Measurements from ENCODE around the gene ADGRA3.

ADGRA3 gene

GRCh38 chr4:22496165-22496813, 19.6 kb downstream of the ADGRA3 start:
- TF ChIP-seq CTCF (IDR thresholded peaks at IDR 0.05; ENCODE audit: insufficient read depth, low read length, poor library complexity, severe bottlenecking) (no peak), EZH2phosphoT487 (conservative IDR thresholded peaks at IDR 0.05; ENCODE audit: low read length) (no peak)
- Histone ChIP-seq H3K9me3 (ENCODE audit: insufficient read depth, low read length) (no peaks in the 10 kb centered on the region), H3K36me3 (ENCODE audit: low read length) (no peaks in the 10 kb centered on the region), H3K4me3 (ENCODE audit: insufficient read depth, low read length, poor library complexity, severe bottlenecking) (no peak overlapping the region), H3F3A (ENCODE audit: insufficient read depth) (no peaks in the 10 kb centered on the region), H3K9ac (ENCODE audit: low read length) (no peak overlapping the region), H4K20me1 (ENCODE audit: low read depth, low read length) (no peaks in the 10 kb centered on the region), H3K27ac (ENCODE audit: low read depth, low read length) (no peak overlapping the region), H3K4me2 (ENCODE audit: low read depth, low read length, poor library complexity, severe bottlenecking) (no peak overlapping the region), H3K9me2 (replicated peaks; ENCODE audit: insufficient read depth, low read length) (no peaks in the 10 kb centered on the region), H3K79me2 (ENCODE audit: insufficient read depth, low read length) (no peaks in the 10 kb centered on the region), H2AFZ (ENCODE audit: low read depth, low read length, severe bottlenecking) (no peak overlapping the region), H3K27me3 (ENCODE audit: low read length) (no peaks in the 10 kb centered on the region)

- H3K9me3 ChIP-seq (ENCODE audit: insufficient read depth, low read length): no peaks in the 10 kb centered on the region
- no peaks in the 10 kb centered on the region for H3K79me2 ChIP-seq (ENCODE audit: insufficient read depth, low read length)
- H3K27me3 ChIP-seq (ENCODE audit: low read length): no peaks in the 10 kb centered on the region
- no peak overlapping the region for H3K9ac ChIP-seq (ENCODE audit: low read length)
- no peaks in the 10 kb centered on the region for H3K9me2 ChIP-seq (replicated peaks; ENCODE audit: insufficient read depth, low read length)
- H4K20me1 ChIP-seq (ENCODE audit: low read depth, low read length): no peaks in the 10 kb centered on the region
- no peaks in the 10 kb centered on the region for H3K36me3 ChIP-seq (ENCODE audit: low read length)
- TF ChIP-seq CTCF (IDR thresholded peaks at IDR 0.05; ENCODE audit: insufficient read depth, low read length, poor library complexity, severe bottlenecking) (no peak), EZH2phosphoT487 (conservative IDR thresholded peaks at IDR 0.05; ENCODE audit: low read length) (no peak)
- H3F3A ChIP-seq (ENCODE audit: insufficient read depth): no peaks in the 10 kb centered on the region
- no peak overlapping the region for H3K4me2 ChIP-seq (ENCODE audit: low read depth, low read length, poor library complexity, severe bottlenecking)
- no peak overlapping the region for H2AFZ ChIP-seq (ENCODE audit: low read depth, low read length, severe bottlenecking)
- H3K4me3 ChIP-seq (ENCODE audit: insufficient read depth, low read length, poor library complexity, severe bottlenecking): no peak overlapping the region
- no peak overlapping the region for H3K27ac ChIP-seq (ENCODE audit: low read depth, low read length)
Observed at GRCh38 chr4:22493523-22493922, 22.3 kb downstream of the ADGRA3 start.

GRCh38 chr4:22492987-22493386, 22.9 kb downstream of the ADGRA3 start:
- H3K27me3 ChIP-seq (ENCODE audit: low read length): no peaks in the 10 kb centered on the region
- H4K20me1 ChIP-seq (ENCODE audit: low read depth, low read length): no peaks in the 10 kb centered on the region
- no peak overlapping the region for H3K4me3 ChIP-seq (ENCODE audit: insufficient read depth, low read length, poor library complexity, severe bottlenecking)
- H3K27ac ChIP-seq (ENCODE audit: low read depth, low read length): no peak overlapping the region
- H3K4me2 ChIP-seq (ENCODE audit: low read depth, low read length, poor library complexity, severe bottlenecking): no peak overlapping the region
- no peak overlapping the region for H2AFZ ChIP-seq (ENCODE audit: low read depth, low read length, severe bottlenecking)
- no peaks in the 10 kb centered on the region for H3K9me3 ChIP-seq (ENCODE audit: insufficient read depth, low read length)
- H3K9me2 ChIP-seq (replicated peaks; ENCODE audit: insufficient read depth, low read length): no peaks in the 10 kb centered on the region
- no peak for TF ChIP-seq EZH2phosphoT487 (conservative IDR thresholded peaks at IDR 0.05; ENCODE audit: low read length)
- no peak for TF ChIP-seq CTCF (IDR thresholded peaks at IDR 0.05; ENCODE audit: insufficient read depth, low read length, poor library complexity, severe bottlenecking)
- no peaks in the 10 kb centered on the region for H3K36me3 ChIP-seq (ENCODE audit: low read length)
- no peaks in the 10 kb centered on the region for H3K79me2 ChIP-seq (ENCODE audit: insufficient read depth, low read length)
- H3K9ac ChIP-seq (ENCODE audit: low read length): no peak overlapping the region
- no peaks in the 10 kb centered on the region for H3F3A ChIP-seq (ENCODE audit: insufficient read depth)

All from SU-DHL-6 (cell line).